ENCODE data around the gene IRAK4.

DNA sequence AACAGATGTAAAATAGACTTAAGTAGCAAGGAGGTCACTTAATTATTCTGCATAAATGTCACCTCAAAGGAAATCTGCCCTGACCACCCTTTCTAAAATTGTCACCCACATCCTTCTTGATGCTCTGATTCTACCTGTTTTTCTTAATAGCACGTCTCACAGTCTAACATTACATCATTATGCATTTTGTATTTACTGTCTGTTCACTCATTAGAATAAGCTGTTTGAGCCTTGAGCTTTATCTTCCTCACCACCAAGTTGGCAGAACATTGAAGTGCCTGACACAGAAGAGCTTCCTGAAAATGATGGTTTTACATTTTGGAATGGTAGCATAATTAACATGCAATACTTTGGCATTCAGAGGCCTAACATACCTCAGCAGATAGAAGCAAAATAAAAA lies 68.3 kb downstream of the IRAK4 start:
- TF ChIP-seq, protein P1, sequence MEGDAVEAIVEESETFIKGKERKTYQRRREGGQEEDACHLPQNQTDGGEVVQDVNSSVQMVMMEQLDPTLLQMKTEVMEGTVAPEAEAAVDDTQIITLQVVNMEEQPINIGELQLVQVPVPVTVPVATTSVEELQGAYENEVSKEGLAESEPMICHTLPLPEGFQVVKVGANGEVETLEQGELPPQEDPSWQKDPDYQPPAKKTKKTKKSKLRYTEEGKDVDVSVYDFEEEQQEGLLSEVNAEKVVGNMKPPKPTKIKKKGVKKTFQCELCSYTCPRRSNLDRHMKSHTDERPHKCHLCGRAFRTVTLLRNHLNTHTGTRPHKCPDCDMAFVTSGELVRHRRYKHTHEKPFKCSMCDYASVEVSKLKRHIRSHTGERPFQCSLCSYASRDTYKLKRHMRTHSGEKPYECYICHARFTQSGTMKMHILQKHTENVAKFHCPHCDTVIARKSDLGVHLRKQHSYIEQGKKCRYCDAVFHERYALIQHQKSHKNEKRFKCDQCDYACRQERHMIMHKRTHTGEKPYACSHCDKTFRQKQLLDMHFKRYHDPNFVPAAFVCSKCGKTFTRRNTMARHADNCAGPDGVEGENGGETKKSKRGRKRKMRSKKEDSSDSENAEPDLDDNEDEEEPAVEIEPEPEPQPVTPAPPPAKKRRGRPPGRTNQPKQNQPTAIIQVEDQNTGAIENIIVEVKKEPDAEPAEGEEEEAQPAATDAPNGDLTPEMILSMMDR (IDR thresholded peaks at IDR 0.05), result no peak
- TF ChIP-seq POLR2A (IDR thresholded peaks at IDR 0.05), result no peak

Data from right lobe of liver (tissue), 4 donors.